Measurements from ENCODE around the gene SLC41A3.

Gene SLC41A3

GRCh38 chr3:126009181-126009580, 74.7 kb downstream of the SLC41A3 start:
- H3K9me2 ChIP-seq (replicated peaks; ENCODE audit: control insufficient read depth, low read length): no peaks in the 10 kb centered on the region
- H3F3A ChIP-seq (ENCODE audit: control insufficient read depth, insufficient read depth): no peaks in the 10 kb centered on the region
- no peaks in the 10 kb centered on the region for H3K27me3 ChIP-seq (ENCODE audit: control insufficient read depth, low read length)
- H4K20me1 ChIP-seq (ENCODE audit: control insufficient read depth, insufficient read depth, low read depth, low read length): no peaks in the 10 kb centered on the region
- no peaks in the 10 kb centered on the region for H3K79me2 ChIP-seq (ENCODE audit: control insufficient read depth, low read length)
- H3K27ac ChIP-seq (ENCODE audit: low read depth, low read length): no peak overlapping the region
- H3K9me3 ChIP-seq (ENCODE audit: control insufficient read depth, insufficient read depth, low read length): no peaks in the 10 kb centered on the region
- H3K4me3 ChIP-seq (ENCODE audit: low read length): no peak overlapping the region
- no peaks in the 10 kb centered on the region for H3K4me1 ChIP-seq (ENCODE audit: control insufficient read depth, low read length)
- H3K4me2 ChIP-seq (ENCODE audit: low read length): no peak overlapping the region
- TF ChIP-seq EZH2phosphoT487 (IDR thresholded peaks at IDR 0.05; ENCODE audit: borderline replicate concordance, low read length): no peak
- no peak for TF ChIP-seq CTCF (IDR thresholded peaks at IDR 0.05; ENCODE audit: low read depth, low read length, poor library complexity, severe bottlenecking)
- H3K36me3 ChIP-seq (ENCODE audit: control insufficient read depth, low read length): peaks cover 10% of the 10 kb centered on the region; the same call in 1 of the 2 replicates

- Histone ChIP-seq H4K20me1 (ENCODE audit: control insufficient read depth, insufficient read depth, low read depth, low read length) (no peaks in the 10 kb centered on the region), H3K4me2 (ENCODE audit: low read length) (no peak overlapping the region), H3K79me2 (ENCODE audit: control insufficient read depth, low read length) (no peaks in the 10 kb centered on the region), H3K9me2 (replicated peaks; ENCODE audit: control insufficient read depth, low read length) (no peaks in the 10 kb centered on the region), H3K27ac (ENCODE audit: low read depth, low read length) (no peak overlapping the region), H3K9me3 (ENCODE audit: control insufficient read depth, insufficient read depth, low read length) (no peaks in the 10 kb centered on the region), H3F3A (ENCODE audit: control insufficient read depth, insufficient read depth) (no peaks in the 10 kb centered on the region), H3K4me3 (ENCODE audit: low read length) (no peak overlapping the region), H3K4me1 (ENCODE audit: control insufficient read depth, low read length) (no peaks in the 10 kb centered on the region), H3K27me3 (ENCODE audit: control insufficient read depth, low read length) (no peaks in the 10 kb centered on the region), H3K36me3 (ENCODE audit: control insufficient read depth, low read length) (peaks cover 10% of the 10 kb centered on the region; the same call in 1 of the 2 replicates)
- TF ChIP-seq CTCF (IDR thresholded peaks at IDR 0.05; ENCODE audit: low read depth, low read length, poor library complexity, severe bottlenecking) (no peak), EZH2phosphoT487 (IDR thresholded peaks at IDR 0.05; ENCODE audit: borderline replicate concordance, low read length) (no peak)
Measured at GRCh38 chr3:126008219-126008618, 75.7 kb downstream of the SLC41A3 start.

- Histone ChIP-seq H3K27ac (ENCODE audit: low read depth, low read length) (no peak overlapping the region), H3K79me2 (ENCODE audit: control insufficient read depth, low read length) (no peaks in the 10 kb centered on the region), H3K4me3 (ENCODE audit: low read length) (no peak overlapping the region)
Measured at GRCh38 chr3:126005951-126006350, 78.0 kb downstream of the SLC41A3 start.

More at GRCh38 chr3:126005951-126006350, 78.0 kb downstream of the SLC41A3 start:
- H3K4me1 ChIP-seq (ENCODE audit: control insufficient read depth, low read length): no peaks in the 10 kb centered on the region
- H3K9me3 ChIP-seq (ENCODE audit: control insufficient read depth, insufficient read depth, low read length): no peaks in the 10 kb centered on the region
- no peaks in the 10 kb centered on the region; the same call in 1 of the 2 replicates for H3K27me3 ChIP-seq (ENCODE audit: control insufficient read depth, low read length)
- H3K9me2 ChIP-seq (replicated peaks; ENCODE audit: control insufficient read depth, low read length): no peaks in the 10 kb centered on the region
- no peak overlapping the region for H3K4me2 ChIP-seq (ENCODE audit: low read length)
- no peaks in the 10 kb centered on the region for H3F3A ChIP-seq (ENCODE audit: control insufficient read depth, insufficient read depth)
- TF ChIP-seq EZH2phosphoT487 (IDR thresholded peaks at IDR 0.05; ENCODE audit: borderline replicate concordance, low read length) (no peak), CTCF (IDR thresholded peaks at IDR 0.05; ENCODE audit: low read depth, low read length, poor library complexity, severe bottlenecking) (no peak)
- H4K20me1 ChIP-seq (ENCODE audit: control insufficient read depth, insufficient read depth, low read depth, low read length): no peaks in the 10 kb centered on the region
- peaks cover 10% of the 10 kb centered on the region; the same call in 1 of the 2 replicates for H3K36me3 ChIP-seq (ENCODE audit: control insufficient read depth, low read length)

All from DOHH2 (cell line).